ENCODE data around the gene NUP85. TPM values are rescaled to one million over a fixed set of nuclear protein-coding genes. Genes with fewer than 3 reads are reported as not detected.
A peak's percentile ranks its signal among the peaks of the same experiment; 100 is the strongest.
"Not testable (repeated sequence)": the region's sequence is repeated elsewhere in the genome, so short reads cannot be mapped to it uniquely, and the experiment has no call there.

The NUP85 gene
- total RNA-seq, 2 donors from 2014 or later: 108 to 146 TPM

- ATAC-seq (peak; percentile 10 to 31), DNase-seq (ENCODE audit: low spot score in 2 of 2) (no peak)
- Mint-ChIP-seq H3K9me3 (no peaks in the 10 kb centered on the region), H3K36me3 (peaks cover 0 to 10% of the 10 kb centered on the region in 2 donors), H3K27ac (peak overlapping the region; percentile 91 to 99)
Measured at GRCh38 chr17:75249564-75249963, 44.1 kb downstream of the NUP85 start.

GRCh38 chr17:75250009-75250471, 44.6 kb downstream of the NUP85 start:
- DNase-seq (ENCODE audit: low spot score in 2 of 2) (peak; percentile 76 to 89), ATAC-seq (peak; percentile 98)
- no peaks in the 10 kb centered on the region for H3K9me3 Mint-ChIP-seq
- H3K36me3 Mint-ChIP-seq: peaks cover 0 to 10% of the 10 kb centered on the region in 2 donors
- H3K27ac Mint-ChIP-seq: peak overlapping the region; percentile 91 to 99

GRCh38 chr17:75252039-75252816, 46.7 kb downstream of the NUP85 start:
- ATAC-seq: no peak
- DNase-seq (ENCODE audit: low spot score in 2 of 2): no peak
- Mint-ChIP-seq H3K9me3 (no peaks in the 10 kb centered on the region), H3K36me3 (no peaks in the 10 kb centered on the region), H3K27ac (peak overlapping the region; percentile 67 to 91)

- ATAC-seq; H3K9me3 Mint-ChIP-seq; DNase-seq (ENCODE audit: low spot score in 2 of 2): not testable (repeated sequence)
- H3K36me3 Mint-ChIP-seq: peaks cover 12% of the 10 kb centered on the region in 2 donors
- peak overlapping the region; percentile 10 to 63 for H3K27ac Mint-ChIP-seq
Measured at GRCh38 chr17:75255954-75256698, 50.6 kb downstream of the NUP85 start.

- ATAC-seq; DNase-seq (ENCODE audit: low spot score in 2 of 2); H3K9me3 Mint-ChIP-seq: not testable (repeated sequence)
- peak overlapping the region; percentile 63 to 80 for H3K27ac Mint-ChIP-seq
- H3K36me3 Mint-ChIP-seq: peaks cover 20 to 22% of the 10 kb centered on the region in 2 donors
Measured at GRCh38 chr17:75257228-75257627, 51.7 kb downstream of the NUP85 start.

- peak overlapping the region; percentile 98 to 100 for H3K27ac Mint-ChIP-seq
- H3K36me3 Mint-ChIP-seq: peaks cover 32 to 33% of the 10 kb centered on the region in 2 donors
- no peaks in the 10 kb centered on the region for H3K9me3 Mint-ChIP-seq
- ATAC-seq (peak; percentile 44 to 77), DNase-seq (ENCODE audit: low spot score in 2 of 2) (peak in 1 of 2 donors; percentile 74)
Measured at GRCh38 chr17:75260641-75261335, 55.3 kb downstream of the NUP85 start.

- Mint-ChIP-seq H3K9me3 (no peaks in the 10 kb centered on the region), H3K27ac (peak within 1 kb of the TSS; percentile 98 to 100), H3K36me3 (peaks cover 32 to 33% of the 10 kb centered on the region in 2 donors)
- peak; percentile 95 to 98 for DNase-seq (ENCODE audit: low spot score in 2 of 2)
- peak; percentile 88 to 95 for ATAC-seq
Measured at GRCh38 chr17:75261336-75262111, 56.0 kb downstream of the NUP85 start, which contains the start of the genes GGA3 and MRPS7. Gene GGA3, minus strand, starts transcription at chr17:75261606. Its CDS starts 19 bp downstream, at chr17:75261587. Gene MRPS7, plus strand, starts transcription at chr17:75261879. Its CDS starts 22 bp downstream, at chr17:75261901.

- H3K9me3 Mint-ChIP-seq: no peaks in the 10 kb centered on the region
- H3K27ac Mint-ChIP-seq: peak overlapping the region; percentile 98 to 100
- ATAC-seq (peak in 1 of 2 donors; percentile 19), DNase-seq (ENCODE audit: low spot score in 2 of 2) (no peak)
- peaks cover 32 to 38% of the 10 kb centered on the region in 2 donors for H3K36me3 Mint-ChIP-seq
Measured at GRCh38 chr17:75262112-75262606, 56.7 kb downstream of the NUP85 start.

GRCh38 chr17:75263055-75263454, 57.6 kb downstream of the NUP85 start:
- Mint-ChIP-seq H3K9me3 (no peaks in the 10 kb centered on the region), H3K27ac (peak overlapping the region; percentile 98 to 100), H3K36me3 (peaks cover 32 to 39% of the 10 kb centered on the region in 2 donors)
- no peak for DNase-seq (ENCODE audit: low spot score in 2 of 2)
- no peak for ATAC-seq

DNA sequence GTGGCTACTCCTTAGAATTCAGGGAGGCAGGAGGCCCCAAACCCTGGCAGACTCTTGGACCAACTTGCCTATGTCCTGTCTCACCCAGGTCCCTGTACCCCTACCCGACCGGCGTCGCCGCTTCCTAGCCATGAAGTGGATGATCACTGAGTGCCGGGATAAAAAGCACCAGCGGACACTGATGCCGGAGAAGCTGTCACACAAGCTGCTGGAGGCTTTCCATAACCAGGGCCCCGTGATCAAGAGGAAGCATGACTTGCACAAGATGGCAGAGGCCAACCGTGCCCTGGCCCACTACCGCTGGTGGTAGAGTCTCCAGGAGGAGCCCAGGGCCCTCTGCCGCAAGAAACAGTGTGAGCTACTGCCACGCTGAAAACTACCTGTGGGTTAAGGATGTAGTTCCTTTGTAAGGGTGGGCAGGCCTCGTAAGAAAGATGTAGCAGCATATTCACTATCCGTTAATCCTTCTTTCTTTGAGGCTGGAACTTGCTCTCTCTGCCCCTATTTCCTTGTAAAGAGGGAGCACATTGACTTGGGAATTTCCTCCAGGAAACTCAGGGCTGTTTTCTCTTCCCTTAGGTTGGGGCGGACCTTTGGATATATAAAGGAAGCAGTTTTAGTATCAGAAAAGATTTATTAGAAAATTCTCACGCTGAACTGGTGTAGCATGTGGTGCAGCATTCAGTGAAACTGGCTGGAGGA, 60.3 kb downstream of the NUP85 start:
- Mint-ChIP-seq H3K36me3 (peaks cover 24 to 31% of the 10 kb centered on the region in 2 donors), H3K27ac (no peak overlapping the region), H3K9me3 (no peaks in the 10 kb centered on the region)
- DNase-seq (ENCODE audit: low spot score in 2 of 2) (no peak), ATAC-seq (no peak)

- H3K36me3 Mint-ChIP-seq: peaks cover 20 to 24% of the 10 kb centered on the region in 2 donors
- H3K9me3 Mint-ChIP-seq: no peaks in the 10 kb centered on the region
- peak overlapping the region in 1 of 2 donors; percentile 81 for H3K27ac Mint-ChIP-seq
- DNase-seq (ENCODE audit: low spot score in 2 of 2) (no peak), ATAC-seq (no peak)
Measured at GRCh38 chr17:75266316-75267152, 61.1 kb downstream of the NUP85 start.

DNA sequence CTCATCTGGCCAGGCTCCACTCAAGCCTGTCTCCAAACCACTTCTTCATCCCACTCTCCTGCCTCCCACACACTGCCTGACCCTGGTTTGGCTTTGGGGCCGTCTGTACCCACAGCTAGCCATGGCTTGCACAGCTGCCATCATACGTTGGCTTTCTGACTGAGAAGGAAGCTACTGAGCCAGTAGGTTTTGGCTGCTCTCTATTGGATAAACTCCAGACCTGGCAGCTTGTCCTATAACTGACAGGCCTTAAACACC, 61.6 kb downstream of the NUP85 start:
- Mint-ChIP-seq H3K27ac (peak overlapping the region in 1 of 2 donors; percentile 81), H3K9me3 (no peaks in the 10 kb centered on the region), H3K36me3 (peaks cover 19 to 24% of the 10 kb centered on the region in 2 donors)
- ATAC-seq (no peak), DNase-seq (ENCODE audit: low spot score in 2 of 2) (no peak)

DNA sequence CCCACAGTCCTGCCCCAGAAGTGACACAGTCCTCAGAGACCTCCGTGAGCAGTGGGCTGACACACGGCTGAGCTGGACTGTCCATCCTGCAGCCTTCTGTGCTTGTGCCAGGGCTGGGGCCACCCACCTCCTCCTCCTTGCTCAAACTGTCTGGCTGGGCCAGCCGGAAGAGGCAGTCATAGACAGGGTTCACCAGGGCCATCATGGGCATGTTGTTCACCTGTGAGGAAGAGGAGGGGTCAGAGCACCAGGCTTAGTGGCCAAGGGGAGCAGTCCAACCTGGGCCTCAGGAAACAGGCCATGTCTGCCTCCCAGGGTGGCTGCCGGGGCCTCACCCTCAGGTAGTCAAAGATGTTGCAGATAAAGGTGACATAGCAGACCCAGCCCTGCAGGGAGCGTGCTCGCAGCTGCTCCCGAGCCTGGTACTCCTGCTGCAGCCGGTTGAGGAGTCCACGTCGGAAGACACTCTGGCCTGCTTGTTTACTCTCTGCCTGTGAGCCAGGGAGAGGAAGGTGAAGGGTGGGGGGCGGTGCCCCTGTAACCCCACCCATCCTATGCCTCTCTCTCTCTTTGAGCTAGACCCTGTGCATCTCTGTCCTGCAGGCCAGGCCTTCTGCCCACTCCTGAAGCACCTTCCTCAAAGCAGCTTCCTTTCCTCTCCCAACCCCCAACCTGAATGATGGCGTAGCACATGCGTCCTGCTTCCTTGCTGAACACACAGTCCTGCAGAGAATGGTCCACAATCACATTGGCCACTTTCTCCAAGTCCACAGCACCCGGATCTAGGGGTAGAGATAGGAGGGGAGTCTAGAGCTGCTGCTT, 62.1 kb downstream of the NUP85 start:
- Mint-ChIP-seq H3K36me3 (peaks cover 14 to 21% of the 10 kb centered on the region in 2 donors), H3K27ac (no peak overlapping the region), H3K9me3 (no peaks in the 10 kb centered on the region)
- ATAC-seq (no peak), DNase-seq (ENCODE audit: low spot score in 2 of 2) (no peak)

DNA sequence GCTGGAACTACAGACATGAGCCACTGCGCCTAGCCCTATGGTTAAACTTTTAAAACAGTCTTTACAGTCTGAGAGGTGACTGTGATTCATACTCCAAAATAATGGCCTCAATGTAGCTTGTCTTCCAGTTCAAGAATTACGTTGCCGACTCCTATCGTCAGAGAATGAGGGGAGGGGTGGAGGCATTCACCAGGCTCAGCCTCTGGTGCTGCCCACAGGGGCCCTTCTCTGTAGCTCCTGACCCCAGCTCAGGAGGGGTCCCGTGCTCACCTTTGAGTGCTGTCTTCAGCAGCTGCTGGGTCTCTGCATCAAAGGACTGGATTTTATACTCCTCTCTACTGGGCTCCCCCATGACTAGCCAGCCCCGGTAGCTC, 64.4 kb downstream of the NUP85 start:
- peak; percentile 5 to 19 for ATAC-seq
- peaks cover 5 to 21% of the 10 kb centered on the region in 2 donors for H3K36me3 Mint-ChIP-seq
- DNase-seq (ENCODE audit: low spot score in 2 of 2): no peak
- no peaks in the 10 kb centered on the region for H3K9me3 Mint-ChIP-seq
- H3K27ac Mint-ChIP-seq: peak overlapping the region; percentile 81 to 90
